Embryonic facial prominence (tissue), 1 donor: ENCODE measurements around the gene TMEM62.
"Not testable (repeated sequence)": the region's sequence is repeated elsewhere in the genome, so short reads cannot be mapped to it uniquely, and the experiment has no call there.

ENCODE experiments used
- DNase-seq: peaks from one replicate; pipeline ENCODE4 v3.0.0-alpha.2; 2016; ENCODE audit errors: extremely low spot score

Gene TMEM62

DNA sequence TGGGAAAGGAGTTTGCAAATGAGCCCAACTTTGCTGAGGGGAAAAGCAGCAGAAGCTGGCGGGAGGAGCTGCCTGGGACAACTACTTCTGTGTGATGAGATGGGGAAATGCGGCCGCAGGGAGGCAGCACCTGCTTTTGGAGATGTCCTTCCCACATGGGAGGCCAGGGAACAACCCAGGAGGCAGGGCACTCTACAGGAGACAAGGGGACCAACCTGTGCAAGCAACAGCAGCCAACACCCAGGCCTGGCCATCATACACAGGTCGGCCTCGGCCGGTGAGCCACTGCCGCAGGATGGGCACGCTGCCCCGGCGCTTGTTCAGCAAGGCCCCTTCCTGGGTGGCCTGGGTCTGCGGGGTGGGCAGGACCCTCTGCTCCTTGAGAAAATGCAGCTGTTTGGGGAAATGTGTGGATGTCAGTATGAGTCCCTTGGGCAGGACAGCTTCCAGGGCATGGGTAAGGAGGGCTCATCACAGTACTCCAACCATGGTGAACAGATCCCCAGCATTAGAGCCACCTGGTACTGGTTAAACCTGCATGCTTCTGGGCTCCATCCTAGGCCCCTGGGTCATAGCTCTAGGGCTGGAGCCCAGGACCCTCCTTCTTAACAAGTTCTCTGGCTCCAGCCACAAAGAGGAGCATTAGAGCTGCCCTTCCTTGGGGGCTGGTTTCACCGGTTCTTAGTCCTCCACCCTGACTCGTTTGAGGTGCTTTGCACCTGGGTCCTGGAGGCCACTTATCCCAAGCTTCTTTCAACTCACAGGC is 75.9 kb downstream of the TMEM62 start:
- DNase-seq, result no peak

- no peak for DNase-seq
Observed at GRCh38 chr15:43210172-43210745, 76.9 kb downstream of the TMEM62 start.

- no peak for DNase-seq
Observed at GRCh38 chr15:43210807-43211206, 77.4 kb downstream of the TMEM62 start.

GRCh38 chr15:43211224-43211735 is 77.9 kb downstream of the TMEM62 start:
- DNase-seq, result no peak

DNA sequence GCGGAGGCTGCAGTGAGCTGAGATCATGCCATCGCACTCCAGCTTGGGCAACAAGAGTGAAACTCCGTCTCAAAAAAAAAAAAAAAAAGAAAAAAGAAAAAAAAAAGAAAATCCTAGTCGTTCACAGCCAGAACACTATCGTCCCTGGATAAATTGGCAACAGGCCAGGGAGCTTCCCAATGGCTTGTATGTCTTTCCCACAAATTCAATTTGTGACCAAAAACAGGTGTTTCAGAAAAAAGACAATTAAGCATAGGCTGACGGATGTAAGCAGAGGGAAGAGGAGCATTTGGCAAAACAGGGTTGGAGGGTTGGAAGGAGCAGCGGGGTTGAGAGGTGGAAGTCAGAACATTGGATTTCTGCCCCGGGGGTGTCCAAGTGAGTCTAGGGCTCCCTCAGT is 78.9 kb downstream of the TMEM62 start:
- no peak for DNase-seq

- DNase-seq, result no peak
Observed at GRCh38 chr15:43212951-43213350, 79.6 kb downstream of the TMEM62 start.

DNA sequence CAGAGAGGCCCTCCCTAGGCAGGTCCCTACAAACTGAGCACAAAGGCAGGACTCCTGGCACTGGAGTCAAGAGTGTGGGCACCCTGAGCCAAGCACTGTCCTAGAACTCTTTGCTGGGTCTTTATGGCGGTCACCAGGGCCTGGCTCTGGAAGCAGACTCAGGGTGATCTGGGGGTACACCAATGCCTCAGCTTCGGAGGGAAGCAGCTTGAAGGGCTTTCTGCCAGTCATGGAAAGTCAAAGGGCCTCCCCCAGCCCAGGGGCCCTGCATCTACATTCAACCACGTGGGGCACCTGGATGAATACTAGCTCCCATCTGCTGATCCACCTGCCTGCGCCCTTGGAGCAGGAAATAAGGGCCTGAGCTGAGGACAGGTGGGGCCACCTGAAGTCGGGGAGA is 80.1 kb downstream of the TMEM62 start:
- DNase-seq, result no peak

DNA sequence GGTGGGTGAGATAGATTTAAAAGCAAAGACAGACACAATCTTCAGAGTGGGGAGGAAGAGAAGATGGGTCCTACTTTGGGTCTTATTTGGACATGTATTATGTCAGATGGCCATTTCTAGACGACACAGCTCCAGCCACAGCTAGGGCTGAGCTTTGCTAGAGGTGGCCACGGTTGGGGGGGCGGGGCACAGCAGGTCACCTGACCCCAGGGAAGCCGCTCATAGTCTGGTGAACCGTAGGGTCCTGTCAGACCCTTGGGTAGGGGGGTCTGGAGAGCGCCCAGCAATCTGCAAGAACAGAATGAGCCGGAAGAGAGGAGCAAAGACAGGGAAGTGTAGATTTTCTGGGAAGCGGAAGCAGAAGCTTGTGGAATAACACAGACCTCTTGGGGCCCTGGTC is 80.8 kb downstream of the TMEM62 start:
- DNase-seq, result no peak

DNA sequence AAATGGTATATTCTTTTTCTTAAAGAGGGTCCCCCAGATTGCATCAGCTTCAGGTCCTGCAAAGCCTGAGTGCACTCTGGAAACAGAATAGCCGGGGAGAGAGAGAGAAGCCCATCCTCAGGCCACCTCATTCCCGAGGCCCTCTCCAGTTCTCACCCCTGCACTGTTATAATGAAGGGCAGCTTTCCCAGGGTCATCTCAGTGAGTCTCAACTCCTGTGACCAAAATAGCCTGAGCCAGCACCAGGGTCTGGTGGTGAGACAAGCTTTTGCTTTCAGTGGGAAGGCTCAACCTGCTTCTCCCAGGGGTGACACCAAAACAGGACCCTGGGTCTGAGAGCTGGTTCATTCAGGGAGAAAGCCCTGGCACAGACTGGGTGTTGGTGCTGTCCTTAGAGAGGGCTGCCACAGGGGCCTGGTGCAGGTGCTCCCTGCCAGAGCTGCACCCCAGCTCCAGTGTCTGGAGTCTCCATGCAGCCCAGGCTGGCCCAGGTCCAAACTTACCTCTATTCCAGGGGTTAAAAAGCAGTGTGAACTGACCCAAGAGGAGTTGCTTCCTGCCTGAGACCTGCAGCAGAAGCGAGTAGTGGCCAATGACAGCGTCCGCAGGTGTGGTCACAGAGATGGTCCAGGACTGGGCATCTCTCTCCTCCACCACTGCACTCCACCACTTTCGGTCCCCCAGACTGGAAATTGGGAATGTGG is 81.4 kb downstream of the TMEM62 start:
- DNase-seq, result no peak

- DNase-seq, result no peak
Observed at GRCh38 chr15:43215961-43216360, 82.6 kb downstream of the TMEM62 start.

DNA sequence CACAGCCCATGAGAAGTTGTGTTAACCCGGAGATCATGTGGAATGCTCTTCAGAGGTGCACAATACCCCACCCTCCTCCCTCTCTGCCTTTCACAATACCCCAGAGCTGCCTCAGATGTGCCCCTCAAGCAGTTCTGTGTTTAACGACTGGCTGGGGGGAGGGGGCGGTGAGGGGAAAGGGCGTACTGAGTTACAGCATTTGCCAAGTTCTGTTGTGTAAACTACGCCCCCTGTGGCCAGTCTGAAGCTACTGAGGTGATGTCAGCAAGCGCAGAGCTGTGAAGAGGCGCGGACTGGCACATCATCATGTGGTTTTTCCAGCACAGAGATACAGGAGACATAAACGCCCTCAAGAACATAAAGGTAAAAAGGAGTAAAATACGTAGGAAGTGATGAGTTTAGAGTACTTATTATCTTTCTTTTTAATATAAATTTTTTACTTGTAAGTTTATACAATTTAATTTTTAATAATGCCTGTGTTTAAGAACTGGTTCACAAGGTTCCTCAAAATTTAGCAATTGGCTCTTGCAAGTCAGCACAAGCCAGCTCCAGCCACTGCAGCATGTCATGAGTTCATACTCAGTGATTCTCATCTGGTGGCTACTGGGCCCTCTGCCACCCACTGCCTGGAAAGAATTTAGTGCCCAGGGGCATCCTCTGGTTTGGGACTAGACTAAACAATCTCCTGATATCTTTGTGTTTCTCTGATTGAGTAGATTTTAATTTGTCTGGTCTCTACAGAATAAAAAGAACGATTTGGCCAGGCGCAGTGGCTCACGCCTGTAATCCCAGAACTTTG is 85.7 kb downstream of the TMEM62 start:
- no peak for DNase-seq

DNA sequence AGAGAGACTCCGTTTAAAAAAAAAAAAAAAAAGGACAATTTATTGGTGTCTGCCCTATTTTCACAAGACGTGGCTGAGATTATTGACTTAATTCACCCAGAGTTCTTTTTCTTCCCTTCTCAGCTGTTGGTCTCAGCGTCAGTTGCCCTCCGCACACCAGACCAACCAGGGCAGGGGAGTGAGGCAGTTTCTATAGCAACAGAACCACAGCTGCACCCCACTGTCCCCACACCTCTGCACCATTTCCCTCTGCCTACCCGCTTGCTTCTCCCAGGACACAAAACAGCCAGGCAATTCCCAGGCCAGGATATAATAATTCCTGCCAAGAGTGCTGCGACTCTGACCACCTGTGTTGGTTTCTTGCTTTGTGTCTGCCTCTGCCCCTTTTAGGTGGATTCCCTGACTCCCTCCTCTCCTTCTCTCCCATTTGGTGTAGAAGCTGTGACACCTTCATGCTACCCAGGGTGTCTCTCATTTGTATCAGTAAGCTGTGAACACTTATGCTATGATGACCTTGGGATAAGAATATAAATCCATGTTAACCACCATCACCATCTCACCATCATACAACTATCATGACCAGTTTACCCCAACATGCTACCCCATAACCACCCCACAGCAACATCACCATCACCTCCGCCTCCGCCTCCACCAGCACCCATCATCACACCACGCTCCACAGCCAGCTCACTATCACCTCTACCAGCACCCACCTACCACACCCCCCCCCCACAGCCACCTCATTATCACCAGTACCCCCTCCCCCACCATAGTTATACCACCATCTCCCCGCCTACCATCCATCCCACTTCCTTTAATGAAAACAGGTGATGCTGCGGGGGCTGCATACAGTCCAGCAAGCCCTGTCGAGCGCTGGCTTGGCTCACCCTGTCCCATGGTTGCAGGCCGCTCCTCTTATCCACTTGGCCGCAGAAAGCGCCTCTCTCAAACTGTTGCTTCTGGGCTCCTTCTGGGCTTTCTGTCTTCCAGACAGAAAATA is 86.8 kb downstream of the TMEM62 start:
- DNase-seq, result no peak

GRCh38 chr15:43220991-43221403 is 87.6 kb downstream of the TMEM62 start, which contains the start of gene EPB42:
Gene EPB42, minus strand, starts transcription at chr15:43221018. Its CDS starts 193 bp downstream, at chr15:43220825.
- DNase-seq, result no peak

DNA sequence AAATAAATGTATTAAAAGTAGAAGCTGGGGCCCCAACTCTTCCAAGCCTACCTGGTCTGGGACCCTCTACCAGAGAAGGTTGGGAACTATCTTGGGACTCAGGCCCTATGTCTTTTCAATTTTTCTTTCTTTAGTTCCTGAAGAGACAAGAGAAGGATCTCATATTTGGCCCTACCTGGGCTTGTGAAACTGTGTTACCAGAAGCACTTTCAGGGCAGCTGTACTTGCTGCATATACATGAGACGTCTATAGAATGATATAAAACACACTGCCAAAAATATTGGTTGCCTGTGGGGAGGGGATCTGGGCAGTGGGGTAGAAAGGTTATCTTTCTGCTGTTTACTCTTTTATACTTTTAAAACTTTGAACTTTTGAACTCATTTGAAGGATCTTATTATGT is 88.0 kb downstream of the TMEM62 start:
- no peak for DNase-seq

DNA sequence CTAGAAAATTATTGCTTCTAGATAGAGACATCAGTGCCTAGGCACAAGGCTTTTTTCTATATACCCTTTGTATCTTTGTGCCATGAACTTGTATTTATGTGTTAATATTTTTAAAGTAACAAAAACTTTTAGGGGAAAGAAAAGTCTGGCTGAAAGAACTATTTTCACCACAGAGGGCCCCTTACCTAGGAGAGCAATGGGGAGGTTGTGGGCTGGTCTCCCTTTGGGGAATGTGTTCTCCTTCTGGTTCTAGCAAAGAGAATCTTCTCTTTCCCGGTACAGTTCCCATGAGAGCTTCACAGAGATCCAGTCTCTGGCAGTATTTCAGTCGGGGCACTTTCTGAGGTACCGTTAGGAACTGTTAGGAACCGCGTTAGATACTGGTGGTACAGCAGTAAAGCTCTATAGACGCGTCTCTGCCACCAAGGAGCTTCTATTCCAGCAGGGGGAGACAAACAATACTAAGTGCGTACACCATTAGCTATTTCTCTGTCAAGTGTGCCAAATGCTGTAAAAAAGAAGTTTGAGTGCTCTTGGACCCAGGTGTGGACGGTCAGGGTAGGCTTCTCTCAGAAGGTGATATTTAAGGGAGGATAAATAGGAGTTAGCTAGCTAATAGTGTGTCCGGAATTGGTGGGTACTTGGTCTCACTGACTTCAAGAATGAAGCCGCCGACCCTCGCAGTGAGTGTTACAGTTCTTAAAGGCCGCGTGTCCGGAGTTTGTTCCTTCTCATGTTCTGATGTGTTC is 92.0 kb downstream of the TMEM62 start:
- DNase-seq, result no peak

- DNase-seq, result not testable (repeated sequence)
Observed at GRCh38 chr15:43225950-43226255, 92.5 kb downstream of the TMEM62 start.

GRCh38 chr15:43226436-43227305 is 93.3 kb downstream of the TMEM62 start:
- no peak for DNase-seq

GRCh38 chr15:43229977-43230376 is 96.6 kb downstream of the TMEM62 start:
- no peak for DNase-seq

- no peak for DNase-seq
Observed at GRCh38 chr15:43230640-43231115, 97.3 kb downstream of the TMEM62 start.
